ENCODE data around the gene REL.

- TF ChIP-seq GATA2 (IDR thresholded peaks at IDR 0.05; ENCODE audit: low read depth, low read length) (no peak), GATA3 (IDR thresholded peaks at IDR 0.05; ENCODE audit: low read depth, low read length) (no peak)
Observed at GRCh38 chr2:60939622-60940021, 58.2 kb downstream of the REL start.
